Calu3 (cell line): ENCODE measurements around the gene DPAGT1. TPM values are rescaled to one million over a fixed set of nuclear protein-coding genes. Genes with fewer than 3 reads are reported as not detected.

Source experiments
- BruUV-seq: library from RNA; stranded (reverse); fragments of 400-500 nt; replicated peaks from 2 replicates; lab custom pipeline; 2021; lab: Mats Ljungman, UMichigan
- CTCF ChIA-PET: fragments of 300-600 bp; sonication (Branson Sonifier 250); formaldehyde crosslinking; loops from one replicate; lab custom pipeline; 2022; ENCODE audit warnings: antibody characterized with exemption; lab: Charles Lee
- DNase-seq: peaks from one replicate; pipeline ENCODE4 v3.0.0; 2022
- H3K27ac Mint-ChIP-seq: one replicate; pipeline ENCODE4 v1.8.0; 2022; ENCODE audit warnings: mixed read lengths; ENCODE audit not compliant: unreplicated experiment
- H3K27me3 Mint-ChIP-seq: one replicate; pipeline ENCODE4 v1.8.0; 2022; ENCODE audit warnings: mixed read lengths; ENCODE audit not compliant: unreplicated experiment
- H3K36me3 Mint-ChIP-seq: one replicate; pipeline ENCODE4 v1.8.0; 2022; ENCODE audit warnings: mild to moderate bottlenecking, moderate library complexity, mixed read lengths; ENCODE audit not compliant: insufficient read depth, unreplicated experiment
- H3K4me1 Mint-ChIP-seq: one replicate; pipeline ENCODE4 v1.8.0; 2022; ENCODE audit warnings: mild to moderate bottlenecking, low read depth, mixed read lengths; ENCODE audit not compliant: unreplicated experiment
- H3K4me3 Mint-ChIP-seq: one replicate; pipeline ENCODE4 v1.8.0; 2022; ENCODE audit warnings: mild to moderate bottlenecking, low read depth, moderate library complexity, mixed read lengths; ENCODE audit not compliant: unreplicated experiment
- H3K9me3 Mint-ChIP-seq: one replicate; pipeline ENCODE4 v1.8.0; 2022; ENCODE audit warnings: low read depth, mixed read lengths; ENCODE audit not compliant: unreplicated experiment
- CTCF ChIP-seq: fragments of 200-600 bp; IDR thresholded peaks from one replicate; pipeline ENCODE4 v1.8.0; 2022; ENCODE audit warnings: antibody characterized with exemption; ENCODE audit not compliant: unreplicated experiment
- intact Hi-C: fragments of 100-400 bp; cut with micrococcal nuclease; formaldehyde crosslinking; loops from one replicate; pipeline ENCODE4 v1.10.0; 2022; ENCODE audit not compliant: unreplicated experiment
- total RNA-seq: library from RNA; stranded (reverse); gene quantifications from 2 replicates; pipeline ENCODE4 v1.2.3, GENCODE V29; 2022

DPAGT1 gene
- total RNA-seq, 1 experiment from 2014 or later: 47.6 TPM

DNA sequence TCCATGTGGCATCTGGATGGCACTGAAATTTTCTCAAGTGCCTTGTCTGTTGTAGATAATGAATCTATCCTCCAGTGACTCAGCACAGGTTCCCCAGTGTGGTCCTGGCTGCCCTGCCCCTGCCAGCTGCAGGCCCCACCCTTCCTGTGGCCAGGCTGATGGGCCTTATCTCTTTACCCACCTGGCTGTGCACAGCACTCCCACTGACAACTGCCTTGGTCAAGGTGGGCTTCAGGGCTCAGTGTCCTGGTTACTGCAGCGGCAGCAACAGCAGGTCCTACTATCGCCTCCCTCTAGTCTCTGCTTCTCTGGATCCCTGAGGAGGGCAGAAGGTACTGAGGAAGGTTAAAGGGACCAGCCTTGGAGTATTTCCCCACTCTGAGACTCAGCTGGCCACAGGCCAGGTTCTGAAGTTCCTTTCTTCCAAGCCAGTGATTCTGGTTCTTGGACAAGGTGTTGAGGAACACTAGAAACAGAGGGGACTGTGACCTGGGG lies 13.9 kb downstream of the DPAGT1 start:
- Mint-ChIP-seq H3K9me3 (no peaks in the 10 kb centered on the region), H3K4me1 (no peaks in the 10 kb centered on the region), H3K27me3 (no peaks in the 10 kb centered on the region), H3K36me3 (peaks cover 24% of the 10 kb centered on the region), H3K27ac (no peak overlapping the region), H3K4me3 (no peak overlapping the region)
- no peak for DNase-seq
- intact Hi-C loops: no loop called here
- CTCF ChIA-PET: no interaction called here
- no TSS peak for BruUV-seq
- no peak for TF ChIP-seq CTCF

DNA sequence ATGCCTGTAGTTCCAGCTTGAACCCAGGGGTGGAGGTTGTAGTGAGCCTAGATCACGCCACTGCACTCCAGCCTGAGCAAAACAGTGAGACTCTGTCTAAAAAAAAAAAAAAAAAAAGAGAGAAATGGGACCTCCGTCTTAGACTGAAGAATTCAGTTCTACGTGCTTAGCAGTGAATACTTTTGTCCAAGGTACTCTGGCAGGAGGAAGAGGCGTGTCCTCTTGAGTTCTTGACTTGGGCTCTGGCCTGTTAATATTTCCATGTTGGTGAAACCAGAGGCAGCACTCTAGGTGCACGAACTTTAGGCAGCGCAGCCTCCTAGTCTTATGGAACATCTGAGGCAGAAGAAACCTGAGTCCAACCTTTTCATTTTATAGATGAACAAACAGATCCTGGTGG lies 14.5 kb downstream of the DPAGT1 start:
- Mint-ChIP-seq H3K9me3 (no peaks in the 10 kb centered on the region), H3K36me3 (peaks cover 20% of the 10 kb centered on the region), H3K27ac (no peak overlapping the region), H3K27me3 (no peaks in the 10 kb centered on the region), H3K4me1 (no peaks in the 10 kb centered on the region), H3K4me3 (no peak overlapping the region)
- intact Hi-C loops: no loop called here
- TF ChIP-seq CTCF: no peak
- BruUV-seq: no TSS peak
- CTCF ChIA-PET: no interaction called here
- DNase-seq: no peak

DNA sequence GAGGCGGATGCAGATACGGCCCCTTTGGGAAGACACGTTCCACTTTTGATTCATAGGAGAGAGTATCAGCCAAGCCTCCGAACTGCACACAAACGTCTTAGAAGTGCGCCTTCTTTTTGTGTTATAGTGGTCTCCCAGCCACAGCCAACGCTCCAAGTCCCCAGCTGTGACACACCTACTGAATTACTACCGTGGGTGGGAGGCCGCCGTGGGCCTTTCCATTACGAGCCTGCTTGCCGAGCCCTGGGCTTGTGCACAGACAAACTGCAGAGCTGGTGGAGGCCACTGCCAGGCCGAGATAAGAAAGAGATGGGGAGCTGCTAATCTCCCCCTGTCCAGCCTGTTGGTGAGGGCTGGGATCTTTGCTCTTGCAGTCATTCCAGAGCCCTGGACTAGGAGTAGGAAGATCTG lies 16.2 kb downstream of the DPAGT1 start:
- Mint-ChIP-seq H3K36me3 (peaks cover 26% of the 10 kb centered on the region), H3K4me1 (no peaks in the 10 kb centered on the region), H3K27me3 (no peaks in the 10 kb centered on the region), H3K27ac (peak overlapping the region; percentile 71), H3K9me3 (no peaks in the 10 kb centered on the region), H3K4me3 (peak overlapping the region; percentile 80)
- no peak for TF ChIP-seq CTCF
- CTCF ChIA-PET: interaction anchor here (0.6 to 1.0 kb wide), 5 partner anchors 9 to 764 kb away, joined by 3 to 5 read pairs (median 3); a partner anchor contains a TSS
- DNase-seq: no peak
- intact Hi-C loops: no loop called here
- BruUV-seq: TSS peak; percentile 90

DNA sequence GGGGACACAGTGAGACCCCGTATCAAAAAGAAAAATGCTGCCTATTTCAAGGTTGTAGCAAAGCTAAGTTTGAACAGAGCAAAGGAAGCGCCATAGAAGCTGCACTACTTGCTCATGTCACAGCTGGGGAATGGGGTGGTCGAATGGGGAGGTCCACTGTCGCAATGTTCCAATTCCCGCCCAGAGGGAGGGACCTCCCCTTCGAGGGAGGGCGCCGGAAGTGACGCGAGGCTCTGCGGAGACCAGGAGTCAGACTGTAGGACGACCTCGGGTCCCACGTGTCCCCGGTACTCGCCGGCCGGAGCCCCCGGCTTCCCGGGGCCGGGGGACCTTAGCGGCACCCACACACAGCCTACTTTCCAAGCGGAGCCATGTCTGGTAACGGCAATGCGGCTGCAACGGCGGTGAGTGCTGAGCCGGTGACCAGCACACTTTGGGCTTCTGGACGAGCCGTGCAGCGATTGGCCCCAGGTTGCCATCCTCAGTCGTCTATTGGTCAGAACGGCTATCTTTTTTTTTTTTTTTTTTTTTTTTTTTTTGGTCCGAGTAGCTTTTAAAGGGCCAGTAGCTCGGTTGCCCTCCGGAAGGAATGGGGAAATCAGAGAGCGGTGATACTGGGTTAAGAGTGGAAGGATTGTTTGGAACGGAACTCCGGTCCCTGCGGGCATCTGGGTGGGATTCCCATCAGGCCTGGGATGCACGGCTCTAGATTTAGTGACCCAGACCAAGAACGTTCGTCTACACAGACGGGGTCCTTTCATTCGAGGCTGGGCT lies 16.8 kb downstream of the DPAGT1 start, which contains the start of gene HMBS:
TSS of gene HMBS (plus strand) at position 219 of the 774 bp plus-strand sequence. CDS start at position 372, 153 bp downstream.
- Mint-ChIP-seq H3K9me3 (no peaks in the 10 kb centered on the region), H3K4me1 (no peaks in the 10 kb centered on the region), H3K36me3 (peaks cover 26% of the 10 kb centered on the region), H3K27me3 (no peaks in the 10 kb centered on the region), H3K4me3 (peak within 1 kb of the TSS; percentile 80), H3K27ac (peak within 1 kb of the TSS; percentile 71)
- intact Hi-C loops: no loop called here
- no TSS peak for BruUV-seq
- no peak for TF ChIP-seq CTCF
- CTCF ChIA-PET: interaction anchor here (0.6 to 1.0 kb wide), 7 partner anchors 10 to 763 kb away, joined by 3 to 5 read pairs (median 3); partner anchors contain the start of gene CBL
- peak; percentile 86 for DNase-seq
